Body of pancreas (tissue), 4 donors: ENCODE data around the gene IL1RAPL1.

Experiments
- CTCF ChIP-seq, 7 experiments: fragments of 450-650 bp in 4 of 7; fragments of 200-600 bp in 3 of 7; sonication (generic) in 3 of 7; IDR thresholded peaks; one replicate each; pipeline ENCODE4 v1.5.1; 2016 to 2019; ENCODE audit warnings: antibody characterized with exemption in 7 of 7
- POLR2A ChIP-seq, 3 donors: fragments of 450-650 bp; IDR thresholded peaks; one replicate each; pipeline ENCODE4 v1.6.1; 2016; ENCODE audit warnings: antibody characterized with exemption in 3 of 3, mild to moderate bottlenecking in 2 of 3

GRCh38 chrX:28946846-28947245 lies 359.6 kb downstream of the IL1RAPL1 start:
- TF ChIP-seq CTCF (IDR thresholded peaks at IDR 0.05) = no peak
- TF ChIP-seq POLR2A (IDR thresholded peaks at IDR 0.05) = no peak
